GM18870 (cell line): ENCODE data around the gene ARHGAP26.
"Not testable (repeated sequence)": the region's sequence is repeated elsewhere in the genome, so short reads cannot be mapped to it uniquely, and the experiment has no call there.

ENCODE experiments used
- ATAC-seq: cut with Tn5 transposase; IDR thresholded peaks from one replicate; pipeline ENCODE4 v1.9.1; 2021; ENCODE audit warnings: moderate library complexity; ENCODE audit not compliant: unreplicated experiment

Gene ARHGAP26

GRCh38 chr5:142924135-142924883 is 154.1 kb downstream of the ARHGAP26 start:
- ATAC-seq: no peak

GRCh38 chr5:142925795-142926194 is 155.6 kb downstream of the ARHGAP26 start:
- no peak for ATAC-seq

DNA sequence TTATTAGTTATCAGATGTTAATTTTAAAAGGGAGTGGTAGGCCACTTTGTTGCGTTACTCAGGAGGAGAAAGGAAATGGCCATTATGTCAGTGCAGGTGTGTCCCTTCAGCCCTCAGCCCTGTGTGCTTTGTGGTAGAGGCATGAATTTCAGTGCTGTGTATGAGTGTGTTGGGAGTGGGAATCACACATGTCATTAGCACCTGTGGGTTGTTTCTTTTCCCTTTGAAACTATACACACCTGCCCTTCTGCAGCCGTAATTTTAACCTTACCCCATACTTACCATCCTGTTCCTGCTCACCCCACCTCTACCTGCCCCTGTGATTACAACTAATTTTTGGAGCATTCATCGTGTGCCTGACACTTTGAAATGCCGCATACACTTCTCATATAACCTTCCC is 156.4 kb downstream of the ARHGAP26 start:
- ATAC-seq: no peak

GRCh38 chr5:142928999-142929398 is 158.8 kb downstream of the ARHGAP26 start:
- not testable (repeated sequence) for ATAC-seq

DNA sequence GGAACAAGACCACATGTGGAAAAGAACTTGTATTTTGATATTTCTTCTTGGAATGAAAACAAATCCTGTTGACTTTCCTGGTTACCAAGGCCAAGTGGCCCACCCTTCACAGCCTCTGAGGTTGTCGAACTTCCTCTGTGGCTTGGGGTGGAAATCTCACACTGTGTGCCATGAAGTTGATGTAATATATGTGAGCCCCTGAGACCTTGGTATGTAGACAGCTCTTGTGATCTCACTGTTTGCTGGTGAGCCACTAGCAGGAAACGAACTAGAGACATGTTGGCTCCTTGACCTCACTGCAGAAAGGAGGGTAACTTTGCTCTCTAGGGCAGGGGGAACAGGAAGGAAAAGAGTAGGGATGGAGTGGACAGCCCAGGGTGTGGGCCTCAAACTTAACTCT is 159.4 kb downstream of the ARHGAP26 start:
- ATAC-seq: no peak

GRCh38 chr5:142930395-142931110 is 160.4 kb downstream of the ARHGAP26 start:
- ATAC-seq: no peak

- no peak for ATAC-seq
Measured at GRCh38 chr5:142931896-142932686, 161.9 kb downstream of the ARHGAP26 start.

DNA sequence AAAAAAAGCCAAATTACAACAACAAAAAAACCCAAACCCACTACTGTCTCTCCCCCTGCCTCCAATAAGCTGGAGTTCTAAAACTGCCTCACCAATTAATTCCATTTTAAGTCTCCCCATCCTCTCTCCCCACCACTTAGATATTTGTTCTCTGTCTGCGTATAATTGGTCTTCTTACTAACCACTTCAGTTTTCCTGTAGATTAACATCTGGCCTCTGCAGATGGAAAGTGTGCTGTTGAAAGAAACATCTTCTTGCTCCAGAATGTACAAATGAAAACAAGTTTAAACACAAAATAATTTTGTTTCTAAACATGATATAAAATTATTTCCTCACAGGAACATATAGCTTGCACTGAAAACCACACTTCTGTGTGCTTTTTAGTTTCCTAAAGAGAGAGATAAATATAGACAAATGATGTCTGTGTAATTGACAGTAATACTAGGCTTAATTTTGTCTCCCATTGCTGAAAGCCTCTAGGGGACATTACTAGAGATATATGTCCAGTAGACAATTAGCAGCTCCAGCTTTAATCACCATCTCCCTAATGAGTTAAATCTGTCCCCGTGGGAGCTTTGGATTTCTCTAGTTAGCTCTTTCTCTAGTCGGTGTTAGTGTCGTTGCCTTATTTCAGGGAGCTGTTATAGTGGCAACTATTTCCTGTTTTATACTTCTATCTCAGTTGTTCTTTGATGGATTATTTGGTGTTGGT is 164.0 kb downstream of the ARHGAP26 start:
- no peak for ATAC-seq

GRCh38 chr5:142935014-142935413 is 164.8 kb downstream of the ARHGAP26 start:
- no peak for ATAC-seq

GRCh38 chr5:142937374-142937773 is 167.2 kb downstream of the ARHGAP26 start:
- no peak for ATAC-seq

DNA sequence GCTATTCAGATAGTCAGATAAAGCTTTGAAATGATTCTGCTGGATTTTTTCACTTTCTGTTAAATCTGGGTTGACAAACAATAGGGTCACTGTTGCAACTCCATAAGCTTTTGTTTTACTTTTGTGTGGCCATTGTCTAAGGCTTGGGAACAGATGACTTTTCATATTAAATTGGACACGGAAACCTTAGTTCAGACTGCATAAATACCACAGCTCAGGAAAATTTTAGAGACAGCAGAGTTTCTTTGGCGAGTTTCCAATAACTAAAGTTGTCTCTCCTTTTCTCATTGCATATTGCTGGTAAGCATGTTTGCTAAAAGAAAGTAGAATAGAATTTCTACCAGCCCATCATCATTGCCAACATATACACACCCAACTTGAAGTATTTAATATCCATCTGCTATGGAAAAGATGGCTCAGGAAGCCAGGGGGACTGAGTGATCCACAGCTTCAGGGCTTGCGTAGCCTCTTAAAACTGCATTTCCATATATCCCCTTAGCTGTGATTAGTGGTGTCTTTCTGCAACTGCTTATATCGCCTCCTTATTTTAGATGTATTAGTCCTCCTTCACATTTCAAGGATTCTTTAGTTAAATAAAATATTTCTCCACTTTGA is 168.2 kb downstream of the ARHGAP26 start:
- ATAC-seq: no peak

GRCh38 chr5:142939006-142939405 is 168.8 kb downstream of the ARHGAP26 start:
- ATAC-seq: no peak

DNA sequence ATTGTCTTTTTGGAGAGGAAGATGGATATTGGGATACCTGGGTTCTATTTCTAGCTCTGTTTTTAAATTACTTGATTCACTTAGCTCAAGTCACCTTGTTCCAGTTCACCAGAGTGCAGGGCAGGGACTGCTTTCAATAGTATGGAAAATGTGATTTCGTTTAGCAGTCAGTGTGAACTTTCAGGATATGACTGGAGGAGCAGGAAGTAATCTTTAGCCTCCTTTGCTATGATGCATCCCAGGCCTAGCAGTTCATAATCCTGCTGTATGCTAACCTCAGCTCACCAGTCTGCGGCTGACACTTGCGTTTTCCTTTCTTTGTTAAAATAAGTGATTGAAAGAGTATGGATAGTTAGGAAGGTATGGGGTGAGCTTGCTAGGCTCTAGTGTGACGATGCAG is 169.7 kb downstream of the ARHGAP26 start:
- no peak for ATAC-seq

DNA sequence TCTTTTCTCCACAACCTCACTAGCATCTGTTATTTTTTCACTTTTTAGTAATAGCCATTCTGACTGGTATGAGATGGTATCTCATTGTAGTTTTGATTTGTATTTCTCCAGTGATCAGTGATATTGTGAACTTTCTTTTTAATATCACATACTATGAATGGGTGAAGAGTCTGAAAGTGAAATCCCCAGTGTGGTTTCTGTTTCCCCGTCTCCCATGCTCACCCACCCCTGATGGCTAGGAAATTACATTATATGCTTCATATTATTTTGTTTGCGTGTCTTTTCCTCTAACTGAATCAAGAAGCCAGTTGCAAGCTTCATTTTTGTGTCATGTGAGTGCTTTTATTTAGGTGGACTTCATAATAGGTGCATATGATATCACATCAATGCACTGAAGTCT is 171.1 kb downstream of the ARHGAP26 start:
- ATAC-seq: no peak

DNA sequence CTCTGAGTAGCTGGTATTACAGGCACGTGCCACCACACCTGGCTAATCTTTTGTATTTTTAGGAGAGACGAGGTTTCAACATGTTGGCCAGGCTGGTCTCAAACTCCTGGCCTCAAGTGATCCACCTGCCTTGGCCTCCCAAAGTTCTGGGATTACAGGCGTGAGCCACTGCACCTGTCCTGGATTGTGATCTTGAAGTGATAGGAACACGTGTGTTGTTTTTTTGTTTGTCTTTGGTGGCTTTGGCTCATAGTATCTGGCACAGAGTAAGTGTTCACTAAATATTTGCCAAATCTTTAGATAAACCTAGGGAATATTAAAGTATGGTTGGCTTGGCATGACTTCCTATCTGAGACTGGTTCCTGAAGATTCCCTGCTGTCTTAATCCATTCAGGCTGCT is 172.7 kb downstream of the ARHGAP26 start:
- ATAC-seq: no peak

DNA sequence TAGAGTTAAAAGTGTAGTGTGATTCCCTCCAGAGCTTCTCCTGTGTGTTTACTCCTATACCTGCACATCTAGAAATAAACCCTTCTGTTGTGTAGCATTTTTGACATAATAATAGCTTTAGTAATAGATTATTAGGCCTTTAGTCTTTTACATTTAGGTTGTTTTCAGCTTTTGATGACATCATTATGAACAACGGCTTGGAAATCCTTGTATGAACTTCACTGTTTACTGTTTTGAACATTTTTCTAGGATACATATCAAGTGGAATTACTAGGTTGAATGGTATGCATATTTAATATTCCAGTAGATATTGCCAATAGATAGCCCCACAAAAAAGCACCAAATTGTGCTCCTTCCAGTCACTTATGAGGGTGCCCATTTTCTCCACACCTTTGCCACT is 174.0 kb downstream of the ARHGAP26 start:
- no peak for ATAC-seq

GRCh38 chr5:142945321-142945720 is 175.1 kb downstream of the ARHGAP26 start:
- no peak for ATAC-seq

- ATAC-seq: no peak
Measured at GRCh38 chr5:142945845-142946244, 175.7 kb downstream of the ARHGAP26 start.

DNA sequence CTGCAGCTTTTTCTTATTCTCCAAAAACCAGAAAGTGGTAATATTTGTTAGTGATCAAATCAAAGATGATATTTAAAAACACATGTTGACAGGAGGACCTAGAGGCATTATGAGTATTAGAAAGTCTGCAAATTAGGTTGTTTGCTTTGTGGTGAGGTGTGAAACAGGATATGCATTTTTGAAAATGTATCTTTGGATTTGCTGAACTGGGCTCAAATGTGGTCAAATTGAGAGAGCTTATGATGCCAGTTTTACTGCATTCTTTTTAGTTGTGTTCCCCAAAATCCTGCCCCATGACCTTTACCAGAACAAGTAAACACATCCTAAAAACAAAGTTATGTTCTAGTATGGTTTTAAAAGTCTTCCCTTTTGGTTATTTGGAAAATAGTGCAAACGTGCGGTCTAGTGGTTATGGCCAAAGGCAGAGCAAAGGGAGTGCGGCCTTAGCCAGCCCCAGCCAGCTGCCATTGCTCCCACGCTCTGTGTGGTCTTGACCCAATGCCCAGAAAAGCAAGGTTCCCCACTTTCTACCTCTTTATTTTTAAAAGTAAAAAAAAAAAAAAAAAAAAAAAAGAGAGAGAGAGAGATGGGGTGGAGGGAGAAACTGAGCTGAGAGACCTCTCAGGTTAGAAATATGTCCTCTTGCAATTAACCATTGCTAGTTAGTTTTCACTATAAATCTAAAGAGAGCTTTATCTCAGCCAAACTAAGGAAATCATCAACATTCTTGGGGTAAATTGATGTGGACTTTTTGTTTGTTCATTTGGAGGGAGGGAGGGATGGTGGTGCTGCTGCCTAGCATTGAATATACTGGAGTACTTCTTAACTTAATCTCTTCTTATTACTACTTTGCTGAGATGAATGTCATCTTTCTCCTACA is 176.6 kb downstream of the ARHGAP26 start:
- no peak for ATAC-seq

DNA sequence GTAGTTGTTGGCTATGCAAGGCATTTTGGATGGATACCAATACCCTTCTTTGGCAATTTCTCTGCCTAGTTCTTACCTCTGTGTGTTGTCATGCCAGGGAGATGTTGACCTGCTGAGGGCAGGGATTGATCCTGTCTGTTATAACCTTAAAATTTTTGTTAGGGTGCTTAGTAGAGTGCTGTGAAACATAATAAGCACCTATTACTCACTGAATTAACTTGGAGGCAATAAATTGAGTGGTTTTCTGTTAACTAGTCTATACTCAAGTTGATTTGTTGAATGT is 177.2 kb downstream of the ARHGAP26 start:
- no peak for ATAC-seq
